ENCODE data around the gene CHRNB1.
"Not testable (repeated sequence)": the region's sequence is repeated elsewhere in the genome, so short reads cannot be mapped to it uniquely, and the experiment has no call there.

The CHRNB1 gene

DNA sequence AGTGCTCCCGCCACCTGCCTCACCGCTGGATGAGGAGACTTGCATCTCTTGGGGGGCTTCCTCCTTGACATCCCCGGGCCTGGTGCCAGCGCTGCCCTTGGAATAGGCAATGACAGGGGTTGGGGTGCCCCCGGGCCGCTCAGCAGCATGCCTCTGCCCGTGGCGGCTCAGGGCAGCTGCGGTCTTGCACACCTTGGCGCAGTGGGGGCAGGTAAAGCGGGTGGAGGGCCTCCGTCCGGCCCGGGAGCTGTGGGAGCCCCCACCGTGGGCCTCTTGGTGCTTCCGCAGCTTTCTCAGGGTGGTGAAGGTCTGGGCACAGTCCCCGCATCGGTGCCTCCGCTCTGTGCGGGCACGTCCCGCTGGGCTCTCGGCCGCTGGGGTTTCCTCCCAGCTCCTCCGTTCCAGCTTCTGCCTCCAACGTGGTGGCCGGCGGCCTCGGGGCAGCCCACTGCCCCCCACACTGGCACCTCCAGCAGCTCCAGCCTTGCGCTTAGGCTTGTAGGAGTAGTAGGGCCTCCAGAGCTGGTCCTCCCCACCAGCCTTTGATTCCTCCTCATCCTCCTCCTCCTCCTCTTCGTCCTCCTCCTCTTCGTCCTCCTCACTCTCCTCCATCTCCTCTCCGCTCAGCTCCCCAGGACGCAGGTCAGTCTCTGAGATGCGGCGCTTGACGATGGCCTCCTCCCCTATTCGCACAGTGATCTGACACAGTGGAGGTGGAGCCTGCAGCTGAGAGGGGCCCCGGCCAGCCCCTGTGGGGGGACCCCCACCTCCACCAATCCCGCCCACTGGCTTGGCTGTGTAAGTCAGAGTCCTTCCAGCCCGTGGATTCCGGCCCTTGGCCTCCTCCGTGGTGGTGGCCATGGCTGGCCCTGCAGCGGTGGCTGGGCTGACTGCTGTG, 17.9 kb downstream of the CHRNB1 start:
- in situ Hi-C loops (cut with MboI; ENCODE audit: low pct_unique_long_range_greater_than_20kb, low sequenced_read_pairs): no loop called here
- DNase-seq: no peak

DNA sequence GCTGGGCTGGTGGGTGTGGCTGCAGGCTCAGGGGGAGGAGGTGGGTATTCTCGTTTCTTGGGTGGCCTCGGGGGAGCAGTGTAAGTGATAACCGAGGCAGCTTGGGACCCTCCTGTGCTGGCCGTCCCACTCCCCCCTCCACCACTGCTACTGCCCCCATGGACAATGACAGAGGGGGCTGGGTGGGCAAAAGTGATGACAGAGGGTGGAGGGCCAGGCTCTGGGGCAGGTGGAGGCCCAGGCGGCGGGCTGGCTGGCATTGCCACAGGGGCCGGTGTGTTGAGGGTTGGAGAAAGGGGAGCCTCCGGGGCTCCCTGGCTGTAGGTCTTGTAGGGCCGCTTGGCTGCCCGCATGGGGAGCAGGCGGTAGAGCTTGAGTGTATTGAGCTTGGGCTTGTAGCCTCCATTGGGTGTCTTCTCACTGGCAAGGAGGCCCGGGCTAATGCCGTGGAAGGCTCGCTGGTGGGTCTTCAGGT, 18.5 kb downstream of the CHRNB1 start:
- in situ Hi-C loops (cut with MboI; ENCODE audit: low pct_unique_long_range_greater_than_20kb, low sequenced_read_pairs): no loop called here
- no peak for DNase-seq

- in situ Hi-C loops (cut with MboI; ENCODE audit: low pct_unique_long_range_greater_than_20kb, low sequenced_read_pairs): no loop called here
- no peak for DNase-seq
These were observed 19.2 kb downstream of the CHRNB1 start for GRCh38 chr17:7464081-7464480.

GRCh38 chr17:7465597-7466275, 20.9 kb downstream of the CHRNB1 start:
- in situ Hi-C loops (cut with MboI; ENCODE audit: low pct_unique_long_range_greater_than_20kb, low sequenced_read_pairs): no loop called here
- DNase-seq: no peak

GRCh38 chr17:7466318-7466638, 21.4 kb downstream of the CHRNB1 start:
- in situ Hi-C loops (cut with MboI; ENCODE audit: low pct_unique_long_range_greater_than_20kb, low sequenced_read_pairs): no loop called here
- no peak for DNase-seq

- in situ Hi-C loops (cut with MboI; ENCODE audit: low pct_unique_long_range_greater_than_20kb, low sequenced_read_pairs): no loop called here
- DNase-seq: no peak
These were observed 21.9 kb downstream of the CHRNB1 start for GRCh38 chr17:7466639-7467341.

DNA sequence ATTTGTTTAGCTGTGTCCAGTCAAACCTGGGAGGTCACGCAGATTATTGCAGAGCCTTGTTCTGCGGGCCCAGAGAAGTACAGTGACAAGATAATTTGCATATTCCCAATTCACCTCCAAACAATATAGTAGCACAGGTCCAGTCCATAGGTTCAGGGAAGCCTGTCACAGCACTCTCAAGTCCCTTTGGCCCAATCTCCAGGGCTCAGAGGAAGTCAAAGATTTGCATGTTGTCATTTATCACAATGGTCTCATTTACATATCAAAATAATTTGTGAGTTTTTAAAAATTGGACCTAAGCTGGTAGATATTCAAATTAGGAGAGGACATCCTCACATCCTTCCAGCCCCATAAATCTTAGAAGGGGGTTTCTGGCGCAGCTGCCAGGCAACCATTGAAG, 22.6 kb downstream of the CHRNB1 start:
- DNase-seq: no peak
- in situ Hi-C loops (cut with MboI; ENCODE audit: low pct_unique_long_range_greater_than_20kb, low sequenced_read_pairs): no loop called here

GRCh38 chr17:7468290-7468689, 23.4 kb downstream of the CHRNB1 start:
- no peak for DNase-seq

GRCh38 chr17:7468804-7469389, 24.0 kb downstream of the CHRNB1 start:
- DNase-seq: no peak
- in situ Hi-C loops (cut with MboI; ENCODE audit: low pct_unique_long_range_greater_than_20kb, low sequenced_read_pairs): no loop called here

More at GRCh38 chr17:7468290-7468689, 23.4 kb downstream of the CHRNB1 start:
- in situ Hi-C loops (cut with MboI; ENCODE audit: low pct_unique_long_range_greater_than_20kb, low sequenced_read_pairs): no loop called here

- in situ Hi-C loops (cut with MboI; ENCODE audit: low pct_unique_long_range_greater_than_20kb, low sequenced_read_pairs); DNase-seq: not testable (repeated sequence)
These were observed 25.0 kb downstream of the CHRNB1 start for GRCh38 chr17:7469843-7470242.

DNA sequence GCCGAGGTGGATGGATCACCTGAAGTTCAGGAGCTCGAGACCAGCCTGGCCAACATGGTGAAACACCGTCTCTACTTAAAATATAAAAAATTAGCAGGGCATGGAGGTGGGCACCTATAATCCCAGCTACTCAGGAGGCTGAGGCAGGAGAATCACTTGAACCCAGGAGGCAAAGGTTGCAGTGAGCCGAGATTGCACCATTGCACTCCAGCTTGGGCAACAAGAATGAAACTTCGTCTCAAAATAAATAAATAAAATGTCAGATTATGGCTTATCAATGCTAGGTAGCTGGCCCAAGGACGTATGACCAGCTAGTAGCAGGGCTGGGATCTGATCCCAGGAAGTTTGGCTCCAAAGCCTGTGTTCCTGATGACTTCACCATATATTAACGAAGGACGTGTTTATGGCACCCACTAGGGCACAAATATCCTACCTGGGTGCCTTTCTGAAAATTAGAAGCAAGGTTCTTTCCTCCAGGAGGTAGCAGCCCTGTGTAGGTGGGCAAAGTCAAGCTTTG, 25.7 kb downstream of the CHRNB1 start:
- in situ Hi-C loops (cut with MboI; ENCODE audit: low pct_unique_long_range_greater_than_20kb, low sequenced_read_pairs); DNase-seq: not testable (repeated sequence)

GRCh38 chr17:7471729-7472128, 26.9 kb downstream of the CHRNB1 start:
- in situ Hi-C loops (cut with MboI; ENCODE audit: low pct_unique_long_range_greater_than_20kb, low sequenced_read_pairs): no loop called here
- no peak for DNase-seq

DNA sequence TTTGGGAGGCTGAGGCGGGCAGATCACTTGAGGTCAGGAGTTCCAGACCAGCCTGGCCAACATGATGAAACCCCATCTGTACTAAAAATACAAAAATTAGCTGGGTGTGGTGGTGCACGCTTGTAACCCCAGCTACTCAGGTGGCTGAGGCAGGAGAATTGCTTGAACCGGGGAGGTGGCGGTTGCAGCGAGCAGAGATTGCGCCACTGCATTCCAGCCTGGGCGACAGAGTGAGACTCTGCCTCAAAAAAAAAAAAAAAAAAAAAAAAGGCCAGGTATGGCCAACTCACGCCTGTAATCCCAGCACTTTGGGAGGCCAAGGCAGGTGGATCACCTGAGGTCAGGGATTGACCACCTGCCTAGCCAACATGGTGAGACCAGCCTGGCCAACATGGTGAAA, 29.9 kb downstream of the CHRNB1 start:
- in situ Hi-C loops (cut with MboI; ENCODE audit: low pct_unique_long_range_greater_than_20kb, low sequenced_read_pairs); DNase-seq: not testable (repeated sequence)

DNA sequence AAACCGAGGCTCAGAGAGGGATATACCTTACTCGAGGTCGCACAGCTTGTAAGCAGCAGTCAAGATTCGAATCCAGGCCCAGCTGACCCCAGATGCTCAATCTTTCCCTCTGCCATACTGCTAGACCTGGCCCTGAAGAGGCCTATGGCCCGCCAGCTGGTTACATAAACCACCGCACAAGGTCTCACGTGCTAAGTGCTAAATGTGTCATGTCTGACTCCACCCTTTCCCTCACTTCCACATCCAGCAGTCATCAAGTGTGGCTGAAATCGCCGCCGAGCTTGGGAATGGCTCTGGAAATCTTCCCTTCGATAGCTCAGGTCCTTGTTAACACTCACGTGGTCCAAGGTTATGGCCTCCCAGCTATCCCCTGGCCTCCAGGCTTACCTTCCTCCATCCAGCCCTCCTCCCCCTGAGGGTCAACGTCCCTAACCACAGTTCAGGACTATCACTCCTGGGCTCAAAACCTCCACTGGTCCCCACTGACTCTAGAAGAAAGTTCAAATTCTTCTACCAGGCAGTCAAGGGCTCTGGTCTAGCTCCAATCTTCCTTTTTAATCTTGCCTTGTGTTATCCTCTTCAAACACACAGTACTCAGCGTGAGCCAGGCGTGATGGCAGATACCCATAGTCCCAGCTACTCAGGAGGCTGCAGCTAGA, 31.0 kb downstream of the CHRNB1 start:
- in situ Hi-C loops (cut with MboI; ENCODE audit: low pct_unique_long_range_greater_than_20kb, low sequenced_read_pairs): no loop called here
- DNase-seq: no peak

GRCh38 chr17:7476494-7476893, 31.6 kb downstream of the CHRNB1 start:
- DNase-seq: no peak
- in situ Hi-C loops (cut with MboI; ENCODE audit: low pct_unique_long_range_greater_than_20kb, low sequenced_read_pairs): no loop called here

DNA sequence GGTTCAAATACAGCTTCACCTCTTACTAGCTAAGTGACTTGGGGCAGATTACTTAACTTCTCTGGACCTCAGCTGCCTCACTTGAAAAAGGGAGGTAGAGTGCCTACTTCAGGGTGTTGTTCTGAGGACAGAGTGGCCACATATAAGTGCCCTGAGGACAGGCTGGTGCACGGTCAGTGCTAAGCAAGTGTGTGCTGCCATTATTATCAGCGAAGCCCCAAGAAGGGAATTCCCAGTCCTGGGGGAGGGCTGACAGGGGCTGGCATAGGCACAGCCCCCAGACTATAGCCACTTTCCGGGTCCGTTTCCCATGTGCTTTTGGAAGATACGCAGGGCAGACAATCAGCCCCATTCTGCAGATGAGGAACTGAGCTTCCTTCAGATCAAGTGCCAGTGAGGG, 32.1 kb downstream of the CHRNB1 start:
- DNase-seq: no peak
- in situ Hi-C loops (cut with MboI; ENCODE audit: low pct_unique_long_range_greater_than_20kb, low sequenced_read_pairs): no loop called here

- peak; percentile 83 for DNase-seq
- in situ Hi-C loops (cut with MboI; ENCODE audit: low pct_unique_long_range_greater_than_20kb, low sequenced_read_pairs): no loop called here
These were observed 32.8 kb downstream of the CHRNB1 start for GRCh38 chr17:7477392-7478275.

All from KBM-7 (cell line).